Central memory CD4-positive, alpha-beta T cell (primary cell): ENCODE results near the gene UPF1.

Experiments
- DNase-seq: peaks from one replicate; pipeline ENCODE4 v3.0.0; 2022

UPF1 gene

DNA sequence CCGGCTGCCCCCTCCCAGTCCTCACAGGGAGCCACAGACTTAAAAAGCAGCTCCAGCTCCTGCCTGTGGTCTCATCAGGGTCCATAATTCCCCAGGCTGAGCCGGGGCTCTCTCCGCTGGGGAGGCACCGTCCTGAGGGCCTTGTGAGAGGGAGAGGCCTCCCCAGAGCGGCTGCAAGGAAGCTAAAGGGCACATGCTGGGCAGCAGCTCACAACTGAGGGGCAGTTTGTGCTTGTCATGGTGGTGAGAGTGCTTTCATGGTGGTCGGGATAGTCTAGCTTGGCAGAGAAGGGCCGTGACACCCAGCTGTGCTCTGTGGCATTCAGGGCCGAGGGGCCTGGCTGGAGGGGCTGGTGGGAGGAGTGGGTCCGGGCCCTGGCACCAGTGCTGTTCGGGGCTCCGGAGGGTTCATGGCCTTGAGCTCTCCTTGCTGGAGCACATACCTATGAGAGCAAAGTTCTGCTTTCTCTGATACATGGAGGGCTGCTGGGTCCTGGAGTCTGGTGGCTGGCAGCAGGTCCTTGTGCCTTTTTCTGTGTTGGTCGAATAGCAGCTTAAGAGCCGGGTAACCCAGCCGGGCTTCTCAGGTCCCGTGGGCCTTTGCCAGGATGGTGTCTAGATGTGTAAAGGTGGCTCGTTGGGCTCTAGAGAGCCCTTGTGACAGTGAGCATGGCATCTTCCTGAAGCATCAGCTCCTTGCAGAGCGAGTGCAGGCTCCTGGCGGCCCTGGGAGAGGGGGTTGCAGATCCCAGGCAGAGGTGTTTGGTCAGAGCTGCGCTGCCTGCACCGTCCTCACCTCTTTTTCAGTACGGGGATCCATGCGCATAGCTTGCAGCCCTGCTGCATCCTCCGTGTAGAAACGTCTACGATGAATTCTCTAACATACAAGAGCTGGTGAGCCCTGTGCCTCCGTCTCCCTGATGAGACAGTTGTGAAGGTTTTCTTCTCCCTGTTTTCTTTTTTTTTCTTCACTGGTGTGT is 8.8 kb downstream of the UPF1 start:
- DNase-seq: no peak

DNA sequence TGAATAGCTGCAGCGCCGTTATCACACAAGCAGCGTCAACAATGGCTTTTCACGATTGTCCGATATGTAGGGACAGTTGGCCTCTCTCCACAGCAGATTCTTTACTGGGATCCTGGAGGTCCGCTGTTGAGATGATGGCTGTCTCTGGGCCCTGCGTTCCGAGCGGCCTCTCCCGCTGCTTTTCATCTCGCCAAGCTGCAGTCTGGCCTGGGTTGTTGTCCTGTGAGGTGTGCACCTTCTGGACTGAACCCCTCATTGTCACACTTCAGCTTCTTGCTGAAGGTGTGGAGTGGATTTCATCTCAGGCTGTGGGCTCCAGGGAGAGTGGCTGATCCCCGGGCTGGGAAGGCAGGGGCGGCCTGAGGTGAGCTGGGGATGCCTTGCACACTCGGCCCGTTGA is 9.6 kb downstream of the UPF1 start:
- no peak for DNase-seq

DNA sequence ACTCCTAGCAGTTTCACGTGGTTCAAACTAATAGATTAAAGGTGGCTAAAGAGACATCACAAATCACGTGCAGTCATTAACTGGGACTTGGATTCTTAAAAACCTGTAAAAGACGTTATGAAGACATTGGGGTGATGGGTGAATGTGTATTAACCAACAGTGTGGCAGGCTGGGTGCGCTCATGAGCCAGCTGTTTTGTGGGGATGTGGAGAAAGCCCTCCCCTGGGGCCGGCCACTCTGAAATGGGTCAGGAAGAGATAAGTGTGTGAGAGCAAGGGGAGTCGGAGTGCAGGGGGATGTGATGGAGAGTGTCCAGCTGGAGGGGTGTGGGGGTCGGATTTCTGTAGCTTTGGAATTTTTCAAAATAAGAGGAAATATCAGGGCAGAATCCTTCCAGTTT is 10.4 kb downstream of the UPF1 start:
- no peak for DNase-seq

DNA sequence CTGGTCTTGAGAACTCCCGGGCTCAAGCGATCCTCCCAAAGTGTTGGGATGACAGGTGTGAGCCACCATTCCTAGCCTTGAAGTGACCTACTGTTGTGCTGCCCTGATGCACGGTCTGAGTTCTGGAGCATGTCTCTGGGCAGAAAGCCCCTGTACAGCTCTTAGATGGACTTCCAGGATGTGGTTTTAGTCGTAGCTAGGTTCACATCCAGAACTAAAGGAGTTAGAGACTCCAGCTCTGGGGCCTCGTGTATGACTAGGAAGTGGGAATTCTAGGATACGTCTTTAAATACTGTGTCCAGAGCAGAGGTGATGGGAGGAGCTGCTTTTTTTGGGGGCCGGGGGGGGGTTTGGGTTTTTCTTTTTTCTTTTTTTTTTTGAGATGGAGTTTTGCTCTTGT is 12.2 kb downstream of the UPF1 start:
- no peak for DNase-seq

DNA sequence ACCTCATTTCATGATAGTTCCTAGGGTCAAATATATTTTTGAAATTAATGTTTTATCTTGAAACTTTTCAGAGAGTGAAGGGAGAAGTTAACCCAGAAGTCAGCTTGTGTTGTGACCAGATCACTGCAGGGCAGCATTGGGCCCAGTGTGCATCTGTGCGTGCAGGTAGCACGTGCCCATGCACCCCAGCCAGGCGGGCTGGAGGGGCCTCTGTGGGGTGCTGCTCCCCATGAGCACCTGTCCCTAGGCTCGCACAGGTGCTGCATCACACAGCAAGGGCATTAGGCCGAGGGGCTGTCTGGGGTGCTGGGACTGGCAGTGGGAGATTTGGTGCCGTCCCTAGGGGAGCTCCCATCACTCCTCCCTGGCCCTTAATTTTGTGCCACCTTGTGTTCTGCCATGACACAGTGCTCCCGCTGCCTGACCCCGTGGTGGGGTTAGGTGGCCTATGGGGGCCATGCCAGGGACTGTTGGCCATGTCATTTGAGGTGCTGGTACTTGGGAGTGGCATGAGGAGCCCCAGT is 13.1 kb downstream of the UPF1 start:
- DNase-seq: no peak

DNA sequence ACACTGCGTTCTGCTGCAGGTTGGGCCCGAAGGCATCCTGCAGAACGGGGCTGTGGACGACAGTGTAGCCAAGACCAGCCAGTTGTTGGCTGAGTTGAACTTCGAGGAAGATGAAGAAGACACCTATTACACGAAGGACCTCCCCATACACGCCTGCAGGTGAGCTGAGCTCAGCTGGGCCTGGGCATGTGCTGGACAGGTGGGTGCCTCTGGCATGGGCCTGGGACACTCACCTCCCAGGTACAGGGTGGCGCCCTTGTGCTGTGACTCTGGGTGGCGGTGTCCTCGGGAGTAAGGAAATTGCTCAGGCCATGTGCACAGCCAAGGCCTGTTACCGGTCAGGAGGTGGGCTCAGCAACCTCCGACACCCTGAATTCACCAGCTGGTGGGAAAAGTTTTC is 14.2 kb downstream of the UPF1 start:
- DNase-seq: no peak

DNA sequence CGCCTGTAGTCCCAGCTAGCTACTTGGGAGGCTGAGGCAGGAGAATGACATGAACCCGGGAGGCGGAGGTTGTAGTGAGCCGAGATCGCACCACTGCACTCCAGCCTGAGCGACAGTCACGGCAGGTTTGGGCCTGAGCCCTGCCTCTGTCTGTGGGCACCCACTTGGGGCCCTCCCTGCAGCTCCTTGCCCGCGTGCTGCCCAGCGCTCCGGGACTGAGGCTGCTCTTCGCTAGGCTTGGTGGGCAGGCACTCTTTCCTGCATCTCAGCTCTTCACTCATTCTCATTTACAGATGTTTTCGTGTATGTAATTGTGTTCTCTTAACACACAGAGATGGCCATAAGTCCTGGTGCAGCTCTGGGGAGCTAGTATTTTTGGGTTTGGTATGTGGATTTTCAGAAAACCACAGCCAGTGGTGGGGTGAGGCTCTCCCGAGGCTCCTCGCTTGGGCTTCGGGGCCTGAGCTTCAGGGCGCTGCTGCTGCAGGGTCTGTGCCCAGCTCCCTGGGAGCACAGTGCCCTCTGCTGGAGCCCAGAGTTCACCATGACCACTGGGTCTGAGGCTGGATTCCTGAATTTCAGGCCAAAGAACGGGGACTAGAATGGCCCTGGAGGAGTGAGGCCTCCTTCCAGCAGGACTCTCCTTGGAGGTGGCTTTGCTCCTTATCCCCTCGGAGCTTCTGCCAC is 15.2 kb downstream of the UPF1 start:
- peak; percentile 40 for DNase-seq

DNA sequence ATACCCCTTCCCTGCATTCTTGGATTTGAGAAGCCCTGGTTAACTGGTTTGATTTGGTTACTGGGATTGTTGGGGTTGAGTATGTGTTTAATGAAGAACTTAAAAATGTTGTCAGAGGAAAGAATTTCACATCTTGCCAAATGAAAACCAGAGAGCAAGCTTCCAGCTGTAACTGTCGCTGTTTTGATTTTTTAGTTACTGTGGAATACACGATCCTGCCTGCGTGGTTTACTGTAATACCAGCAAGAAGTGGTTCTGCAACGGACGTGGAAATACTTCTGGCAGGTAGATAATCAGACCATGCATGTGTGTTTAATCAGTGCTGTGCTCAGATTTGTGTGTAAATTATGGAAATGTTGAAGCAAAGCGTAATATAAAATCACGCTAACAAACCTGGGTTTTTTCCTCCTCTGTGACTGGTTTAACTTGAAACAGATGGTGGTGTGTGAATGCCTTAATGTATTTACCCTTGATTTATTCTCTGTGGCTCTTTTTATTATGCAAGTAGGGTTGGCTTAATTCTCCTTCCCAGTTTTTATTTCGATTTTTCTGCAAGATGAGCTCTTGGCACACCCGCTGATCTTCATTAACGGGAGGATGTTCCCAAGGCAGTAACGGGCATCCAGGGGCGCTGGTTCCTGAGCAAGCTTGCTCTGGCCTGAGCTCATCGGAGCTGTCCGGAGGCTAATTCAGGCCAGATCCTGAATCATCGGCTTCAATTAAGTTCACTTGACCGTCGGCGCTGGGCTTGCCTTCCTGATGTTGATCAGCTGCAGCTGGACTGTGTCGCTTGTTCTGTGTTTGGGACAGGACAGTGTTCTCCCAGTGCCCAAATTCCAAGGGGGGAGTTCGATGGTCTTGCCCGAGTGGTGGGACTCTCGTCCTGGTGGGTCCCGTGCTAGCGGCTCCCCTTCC is 16.0 kb downstream of the UPF1 start:
- DNase-seq: no peak

DNA sequence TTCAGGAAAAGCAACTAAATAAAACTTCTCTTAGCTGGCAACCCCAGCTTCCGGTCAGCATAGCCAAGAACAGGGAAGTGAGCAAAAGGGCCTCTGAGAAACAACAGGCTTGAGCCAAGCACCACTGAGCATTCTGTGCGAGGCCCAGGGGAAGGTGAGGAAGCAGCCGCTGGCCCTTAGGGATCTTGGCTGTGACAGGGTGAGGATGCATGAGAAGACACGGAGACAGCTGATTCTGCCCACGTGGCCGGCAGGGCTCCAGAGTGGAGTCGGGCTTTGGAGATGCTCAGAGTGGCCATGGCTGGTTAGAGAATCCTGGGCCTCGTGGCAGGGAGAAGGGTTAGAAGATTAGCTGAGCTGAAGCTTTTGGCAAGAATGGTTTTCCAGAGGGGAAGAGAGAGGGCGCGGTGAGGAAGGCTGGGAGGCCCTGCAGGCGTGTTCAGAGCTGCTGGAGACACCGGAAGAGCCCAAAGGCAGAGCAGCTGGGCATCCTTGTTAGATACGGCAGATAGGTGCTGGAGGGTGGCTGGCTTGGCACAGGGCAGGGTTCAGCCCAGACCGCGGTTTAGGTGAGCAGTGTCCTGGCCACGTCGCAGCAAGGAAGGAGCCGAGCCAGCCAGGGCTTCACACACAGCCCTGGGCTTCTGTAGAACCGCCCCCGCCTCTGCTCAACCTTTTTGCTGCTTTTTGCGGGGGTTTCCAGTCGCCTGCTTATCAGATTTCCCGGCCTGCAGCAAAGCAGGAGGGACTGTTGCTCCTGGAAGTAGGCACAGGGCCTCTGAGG is 17.3 kb downstream of the UPF1 start:
- no peak for DNase-seq

DNA sequence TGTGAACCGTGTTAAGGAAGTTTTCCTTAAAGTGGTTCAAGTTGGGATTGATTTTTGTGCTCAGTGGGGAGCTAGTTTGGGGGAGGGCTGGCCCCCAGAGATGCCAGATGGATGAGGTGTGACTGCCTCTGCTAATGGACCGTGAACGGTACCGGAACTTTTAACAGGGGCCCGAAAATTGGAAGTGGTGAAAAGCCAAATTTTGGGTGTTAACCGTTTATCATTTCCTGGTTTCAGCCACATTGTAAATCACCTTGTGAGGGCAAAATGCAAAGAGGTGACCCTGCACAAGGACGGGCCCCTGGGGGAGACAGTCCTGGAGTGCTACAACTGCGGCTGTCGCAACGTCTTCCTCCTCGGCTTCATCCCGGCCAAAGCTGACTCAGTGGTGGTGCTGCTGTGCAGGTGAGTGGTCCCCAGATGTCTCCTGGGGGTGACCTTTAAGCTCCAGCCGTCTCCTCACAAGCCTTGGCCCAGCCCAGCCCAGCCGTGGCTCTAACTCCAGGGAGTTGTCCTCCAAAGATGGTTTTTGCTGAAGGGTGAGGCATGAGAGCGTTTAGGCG is 18.2 kb downstream of the UPF1 start:
- no peak for DNase-seq

DNA sequence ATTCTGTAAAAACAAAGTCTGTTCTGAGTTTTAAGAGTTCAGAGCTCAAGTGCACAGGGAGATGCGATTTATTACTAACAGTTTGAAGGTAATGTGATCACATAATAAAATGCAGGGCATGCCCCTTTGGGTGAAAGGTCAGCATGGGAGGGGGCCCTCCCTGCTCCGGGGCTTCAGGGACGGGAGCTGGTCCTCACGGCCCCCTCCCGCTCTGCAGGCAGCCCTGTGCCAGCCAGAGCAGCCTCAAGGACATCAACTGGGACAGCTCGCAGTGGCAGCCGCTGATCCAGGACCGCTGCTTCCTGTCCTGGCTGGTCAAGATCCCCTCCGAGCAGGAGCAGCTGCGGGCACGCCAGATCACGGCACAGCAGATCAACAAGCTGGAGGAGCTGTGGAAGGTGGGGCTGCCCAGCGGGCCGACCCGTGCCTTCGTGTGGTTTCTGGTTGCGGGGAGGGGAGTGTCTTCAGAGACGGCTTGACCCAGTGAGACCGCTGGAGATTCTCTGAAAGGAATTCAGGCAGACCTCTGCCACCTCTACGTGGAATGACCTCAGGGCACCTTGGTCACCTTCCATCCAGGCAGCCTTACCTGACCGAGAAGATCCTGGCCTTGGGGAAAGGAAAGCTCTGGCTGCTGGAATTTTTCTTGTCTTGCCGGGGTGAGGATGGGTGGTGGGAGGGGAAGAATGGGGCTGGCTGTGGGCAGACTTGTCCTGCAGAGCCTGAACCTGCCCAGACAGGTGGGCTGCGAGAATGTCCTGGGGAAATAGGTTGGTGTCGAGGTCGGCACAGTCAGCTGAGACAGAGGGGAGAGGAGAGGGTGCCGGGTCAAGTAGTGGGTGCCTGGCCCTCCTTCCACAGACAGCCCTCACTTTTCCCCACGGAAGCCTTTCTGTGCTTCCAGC is 19.0 kb downstream of the UPF1 start:
- DNase-seq: no peak

DNA sequence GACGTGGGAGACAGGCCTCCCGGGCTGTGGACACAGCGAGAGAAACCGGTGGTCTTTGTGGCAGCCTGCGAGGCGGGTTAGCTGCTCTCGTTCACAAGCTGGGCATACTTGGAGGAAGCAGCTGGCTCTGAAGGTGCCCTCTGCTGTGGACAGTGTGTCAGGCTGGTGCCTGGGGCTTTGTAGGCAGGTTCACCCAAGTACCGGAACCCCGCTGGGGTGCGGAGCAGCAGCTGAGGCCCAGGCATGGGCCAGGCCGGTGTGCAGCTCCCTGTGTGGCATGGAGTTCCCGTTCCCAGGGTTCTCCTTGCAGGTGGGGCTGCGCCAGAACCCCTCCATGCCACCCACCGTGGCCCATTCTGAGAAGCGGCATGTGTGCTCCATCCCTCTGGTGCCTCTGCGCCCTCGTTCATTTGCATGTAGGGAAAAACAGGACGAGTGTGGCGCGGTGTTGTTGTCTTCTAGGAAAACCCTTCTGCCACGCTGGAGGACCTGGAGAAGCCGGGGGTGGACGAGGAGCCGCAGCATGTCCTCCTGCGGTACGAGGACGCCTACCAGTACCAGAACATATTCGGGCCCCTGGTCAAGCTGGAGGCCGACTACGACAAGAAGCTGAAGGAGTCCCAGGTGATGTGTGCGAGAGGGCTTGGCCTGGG is 20.0 kb downstream of the UPF1 start:
- DNase-seq: no peak

DNA sequence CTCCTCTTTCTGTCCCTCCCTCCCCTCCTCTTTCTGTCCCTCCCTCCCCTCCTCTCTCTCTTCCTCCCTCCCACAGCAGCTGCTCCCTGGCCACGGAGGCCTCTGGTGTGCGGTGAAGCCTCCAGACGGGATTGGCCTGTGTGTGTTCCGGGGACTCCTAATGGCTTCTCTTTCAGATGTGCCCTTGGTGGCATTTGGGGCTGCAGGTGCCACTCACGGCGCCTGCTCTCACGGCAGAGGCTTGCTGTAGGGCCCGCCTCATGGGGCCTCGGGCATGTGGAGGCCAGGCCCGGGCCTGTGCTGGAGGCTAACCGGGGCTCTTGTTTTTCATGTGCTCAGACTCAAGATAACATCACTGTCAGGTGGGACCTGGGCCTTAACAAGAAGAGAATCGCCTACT is 20.9 kb downstream of the UPF1 start:
- DNase-seq: no peak

DNA sequence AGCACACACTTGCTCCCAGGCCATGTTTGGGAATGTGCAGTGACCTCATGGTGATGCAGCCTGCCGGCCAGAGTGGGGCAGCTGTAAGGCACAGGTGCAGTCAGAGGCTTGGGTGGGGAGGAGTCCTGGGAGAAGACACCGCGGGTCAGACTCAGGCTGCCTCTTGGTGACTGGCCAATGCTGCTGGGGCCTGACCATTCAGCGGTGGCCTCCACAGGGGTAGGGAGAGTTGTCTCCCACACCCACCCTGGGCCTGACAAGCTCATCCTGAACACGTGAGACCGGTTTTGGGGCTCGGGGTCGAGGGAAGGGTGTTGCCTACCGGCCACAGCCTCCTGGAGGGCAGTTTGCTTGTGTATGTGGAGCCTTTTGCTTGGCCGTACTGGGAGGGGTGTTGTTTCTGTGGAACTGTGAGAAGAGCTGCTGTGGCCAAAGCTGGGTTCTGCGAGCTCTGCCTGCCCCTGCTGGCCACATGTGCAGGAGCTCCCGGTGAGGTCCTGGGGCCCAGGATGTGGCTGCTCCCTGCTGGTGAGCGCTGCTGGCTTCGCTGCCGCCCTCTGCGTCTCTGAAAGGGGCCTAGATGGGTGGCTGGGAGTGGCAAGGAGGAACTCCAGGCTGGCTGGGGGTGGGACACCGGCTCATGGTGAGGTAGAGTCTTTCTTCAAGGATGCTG is 22.1 kb downstream of the UPF1 start:
- DNase-seq: no peak

DNA sequence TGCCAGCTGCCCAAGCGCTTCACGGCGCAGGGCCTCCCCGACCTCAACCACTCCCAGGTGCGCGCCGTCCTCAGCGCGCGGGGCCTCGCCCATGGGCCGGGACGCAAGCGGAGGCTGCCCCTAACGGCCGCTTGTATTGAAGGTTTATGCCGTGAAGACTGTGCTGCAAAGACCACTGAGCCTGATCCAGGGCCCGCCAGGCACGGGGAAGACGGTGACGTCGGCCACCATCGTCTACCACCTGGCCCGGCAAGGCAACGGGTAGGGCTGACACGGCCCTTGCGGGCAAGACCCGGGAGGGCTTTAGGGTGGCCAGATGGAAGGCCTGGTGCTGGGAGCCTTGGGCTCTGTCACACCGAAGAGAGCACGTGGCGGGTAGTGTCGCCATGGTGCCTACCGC is 23.2 kb downstream of the UPF1 start:
- DNase-seq: no peak

DNA sequence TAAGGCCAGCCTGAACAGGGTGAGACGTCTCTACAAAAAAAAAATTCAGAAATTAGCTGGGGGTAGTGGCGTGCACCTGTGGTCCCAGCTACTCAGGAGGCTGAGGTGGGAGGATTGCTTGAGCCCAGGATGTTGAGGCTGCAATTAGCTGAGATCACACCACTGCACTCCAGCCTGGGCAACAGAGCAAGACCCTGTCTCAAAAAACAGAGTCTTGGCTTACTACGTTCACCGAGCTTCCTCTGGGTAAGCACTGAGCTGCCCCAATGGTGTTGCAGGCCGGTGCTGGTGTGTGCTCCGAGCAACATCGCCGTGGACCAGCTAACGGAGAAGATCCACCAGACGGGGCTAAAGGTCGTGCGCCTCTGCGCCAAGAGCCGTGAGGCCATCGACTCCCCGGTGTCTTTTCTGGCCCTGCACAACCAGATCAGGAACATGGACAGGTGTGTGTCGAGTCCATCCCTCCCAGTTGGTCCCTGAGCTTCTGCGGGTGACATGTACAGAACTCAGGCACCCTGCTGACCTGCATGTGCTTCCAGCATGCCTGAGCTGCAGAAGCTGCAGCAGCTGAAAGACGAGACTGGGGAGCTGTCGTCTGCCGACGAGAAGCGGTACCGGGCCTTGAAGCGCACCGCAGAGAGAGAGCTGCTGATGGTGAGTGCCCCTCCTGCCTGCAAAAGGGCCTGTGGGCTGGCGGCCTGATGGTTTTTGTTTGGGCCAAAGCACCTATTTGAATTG is 24.1 kb downstream of the UPF1 start:
- no peak for DNase-seq

DNA sequence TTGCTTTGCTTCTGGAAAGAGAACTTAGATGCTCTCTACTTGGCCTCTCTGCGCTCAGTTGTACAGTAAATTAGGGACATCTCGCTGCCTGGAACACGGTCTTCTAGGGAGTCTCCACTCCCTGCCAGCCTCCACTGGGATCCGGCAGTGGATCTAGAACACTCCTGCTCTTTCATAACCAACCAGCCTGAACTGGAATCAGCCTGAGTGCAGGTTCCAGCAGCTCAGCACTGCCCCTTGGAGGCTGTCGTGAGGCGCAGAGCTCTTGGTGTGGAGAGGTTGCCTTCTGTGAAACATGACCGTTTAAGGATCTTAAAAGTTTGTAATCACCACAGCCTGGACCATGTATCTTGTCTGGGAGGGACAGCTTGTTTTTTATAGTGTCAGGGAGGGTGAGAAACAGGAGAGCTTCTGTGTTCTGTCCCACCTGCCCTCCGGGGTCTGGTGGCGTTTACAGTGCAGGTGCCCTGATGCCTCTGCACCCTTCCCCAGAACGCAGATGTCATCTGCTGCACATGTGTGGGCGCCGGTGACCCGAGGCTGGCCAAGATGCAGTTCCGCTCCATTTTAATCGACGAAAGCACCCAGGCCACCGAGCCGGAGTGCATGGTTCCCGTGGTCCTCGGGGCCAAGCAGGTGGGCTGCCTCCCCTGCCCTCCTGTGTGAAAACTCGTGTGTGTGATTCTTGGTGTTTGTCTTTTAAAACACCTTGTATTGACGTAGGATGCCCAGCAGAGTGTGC is 24.8 kb downstream of the UPF1 start:
- no peak for DNase-seq

DNA sequence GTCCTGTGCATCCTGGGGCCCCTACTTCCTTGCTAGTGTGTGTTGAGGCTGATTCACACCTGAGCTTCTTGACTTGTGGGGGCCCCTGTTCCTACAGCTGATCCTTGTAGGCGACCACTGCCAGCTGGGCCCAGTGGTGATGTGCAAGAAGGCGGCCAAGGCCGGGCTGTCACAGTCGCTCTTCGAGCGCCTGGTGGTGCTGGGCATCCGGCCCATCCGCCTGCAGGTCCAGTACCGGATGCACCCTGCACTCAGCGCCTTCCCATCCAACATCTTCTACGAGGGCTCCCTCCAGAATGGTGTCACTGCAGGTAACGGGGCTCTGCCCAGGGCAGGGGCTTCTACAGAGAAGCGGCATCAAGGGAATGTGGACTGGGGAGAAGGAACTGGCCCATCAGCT is 25.5 kb downstream of the UPF1 start:
- DNase-seq: no peak
